ENCODE measurements around the gene ATE1. TPM values are rescaled to one million over a fixed set of nuclear protein-coding genes. Genes with fewer than 3 reads are reported as not detected.

The ATE1 gene
- total and polyA plus RNA-seq, 2 of the 4 experiments (the other 2 are of a cell fraction): 6.4 to 27.8 TPM

GRCh38 chr10:121715076-121715475 lies 212.8 kb downstream of the ATE1 start:
- Histone ChIP-seq H2BK5ac (ENCODE audit: low read depth, low read length, poor library complexity, severe bottlenecking) (no peak overlapping the region), H3K79me1 (ENCODE audit: low read depth in 1 of 2, low read length in 2 of 2) (no peaks in the 10 kb centered on the region), H2BK15ac (ENCODE audit: low read depth, low read length) (no peak overlapping the region), H3K4me1 (ENCODE audit: control insufficient read depth, insufficient read depth, low read length) (no peaks in the 10 kb centered on the region), H3K27me3 (ENCODE audit: control insufficient read depth, insufficient read depth, low read length) (no peaks in the 10 kb centered on the region), H3K4ac (ENCODE audit: low read depth, low read length) (no peak overlapping the region), H3K18ac (ENCODE audit: low read depth, low read length) (no peak overlapping the region), H2AK5ac (ENCODE audit: low read depth, low read length) (no peak overlapping the region), H4K91ac (ENCODE audit: insufficient read depth, low read depth, low read length) (no peak overlapping the region), H2AFZ (replicated peaks; ENCODE audit: low read length, poor library complexity) (no peak overlapping the region), H2AK9ac (replicated peaks; ENCODE audit: low read depth, low read length, poor library complexity) (no peak overlapping the region), H3K36me3 (ENCODE audit: control insufficient read depth, insufficient read depth, low read length) (no peaks in the 10 kb centered on the region), H3K9me1 (ENCODE audit: insufficient read depth, low read length) (no peaks in the 10 kb centered on the region), H3K14ac (replicated peaks; ENCODE audit: low read depth, low read length) (no peak overlapping the region), H3K23ac (ENCODE audit: low read depth, low read length) (no peak overlapping the region), H3K9ac (ENCODE audit: low read depth, low read length) (no peak overlapping the region), H3K4me2 (ENCODE audit: low read depth, low read length) (no peak overlapping the region), H3K27ac (ENCODE audit: insufficient read depth, low read length) (no peak overlapping the region), H3K4me3 (ENCODE audit: insufficient read depth, low read depth, low read length) (no peak overlapping the region), H2BK20ac (ENCODE audit: low read depth, low read length) (no peak overlapping the region), H4K20me1 (ENCODE audit: insufficient read depth, low read length) (no peaks in the 10 kb centered on the region), H3K9me3 (ENCODE audit: control insufficient read depth, insufficient read depth, low read length) (no peaks in the 10 kb centered on the region), H4K8ac (ENCODE audit: low read depth in 2 of 2, low read length in 2 of 2) (no peak overlapping the region), H3K56ac (ENCODE audit: extremely low read depth, insufficient read depth, low read length) (no peak overlapping the region), H4K5ac (ENCODE audit: low read depth, low read length) (no peak overlapping the region), H2BK120ac (ENCODE audit: low read depth, low read length) (no peak overlapping the region)
- in situ Hi-C loops (cut with MboI; ENCODE audit: low sequenced_read_pairs) (no loop called here), dilution Hi-C loops (cut with HindIII; ENCODE audit: low sequenced_read_pairs, unreplicated experiment) (no loop called here), intact Hi-C loops (cut with micrococcal nuclease) (no loop called here)
- TF ChIP-seq CTCF (conservative IDR thresholded peaks at IDR 0.05; ENCODE audit: low read depth, low read length): no peak
- TF ChIP-seq SMC3 (IDR thresholded peaks at IDR 0.05; ENCODE audit: low read depth, low read length): no peak
- no peak for TF ChIP-seq RFX5 (IDR thresholded peaks at IDR 0.05; ENCODE audit: low read depth, low read length)
- no peak for TF ChIP-seq CHD1 (IDR thresholded peaks at IDR 0.05; ENCODE audit: low read depth, low read length)
- no peak for TF ChIP-seq ELK1 (IDR thresholded peaks at IDR 0.05; ENCODE audit: borderline replicate concordance, low read depth, low read length)
- TF ChIP-seq RCOR1 (IDR thresholded peaks at IDR 0.05; ENCODE audit: insufficient replicate concordance, low read length): no peak
- TF ChIP-seq MAFK (IDR thresholded peaks at IDR 0.05; ENCODE audit: low read depth, low read length): no peak
- TF ChIP-seq BHLHE40 (IDR thresholded peaks at IDR 0.05; ENCODE audit: low read depth, low read length): no peak
- TF ChIP-seq POLR2A (IDR thresholded peaks at IDR 0.05; ENCODE audit: low read depth, low read length): no peak
- TF ChIP-seq FOS (IDR thresholded peaks at IDR 0.05; ENCODE audit: low read depth, low read length): no peak
- no peak for TF ChIP-seq USF2 (IDR thresholded peaks at IDR 0.05; ENCODE audit: low read depth, low read length)
- TF ChIP-seq MAZ (IDR thresholded peaks at IDR 0.05; ENCODE audit: borderline replicate concordance, low read depth, low read length): no peak
- no peak for TF ChIP-seq RAD21 (IDR thresholded peaks at IDR 0.05; ENCODE audit: low read length)
- ATAC-seq (ENCODE audit: low read depth): no peak
- DNase-seq: no peak
- BruUV-seq (replicated peaks): no TSS peak
- ChIA-PET POLR2A (ENCODE audit: unreplicated experiment) (no interaction called here), CTCF (no interaction called here)
- WGBS, 2 experiments (ENCODE audit: extremely low coverage in 2 of 2, insufficient read length in 1 of 2): no CpG with 5 or more reads among the region's 3 CpGs
